Hepatocyte (in vitro differentiated cells): ENCODE measurements around the gene SRMS. TPM values are rescaled to one million over a fixed set of nuclear protein-coding genes. Genes with fewer than 3 reads are reported as not detected.

Source experiments
- DNase-seq: peaks from one replicate; pipeline ENCODE4 v3.0.0-alpha.2; 2016; ENCODE audit warnings: low spot score
- H2AFZ ChIP-seq: fragments of 200-600 bp; sonication (generic); 2 replicates; pipeline ENCODE4 v1.6.0; 2016; ENCODE audit warnings: antibody characterized with exemption, mild to moderate bottlenecking
- H3K27ac ChIP-seq: fragments of 200-600 bp; sonication (generic); 2 replicates; pipeline ENCODE4 v1.5.1; 2016; ENCODE audit warnings: mild to moderate bottlenecking
- H3K27me3 ChIP-seq: fragments of 200-600 bp; sonication (generic); 2 replicates; pipeline ENCODE4 v1.6.1; 2016
- H3K36me3 ChIP-seq: fragments of 200-600 bp; sonication (generic); replicated peaks from 2 replicates; pipeline ENCODE4 v1.5.1; 2016; ENCODE audit warnings: low read depth; ENCODE audit not compliant: insufficient read depth
- H3K4me1 ChIP-seq: fragments of 200-600 bp; sonication (generic); 2 replicates; pipeline ENCODE4 v1.5.1; 2016; ENCODE audit warnings: mild to moderate bottlenecking, moderate library complexity; ENCODE audit not compliant: insufficient read depth
- H3K4me2 ChIP-seq: fragments of 200-600 bp; sonication (generic); 2 replicates; pipeline ENCODE4 v1.6.0; 2016
- H3K4me3 ChIP-seq: fragments of 200-600 bp; sonication (generic); 2 replicates; pipeline ENCODE4 v1.5.1; 2016; ENCODE audit warnings: mild to moderate bottlenecking
- H3K79me2 ChIP-seq: fragments of 200-600 bp; sonication (generic); 2 replicates; pipeline ENCODE4 v1.6.0; 2017; ENCODE audit warnings: mild to moderate bottlenecking
- H3K9me2 ChIP-seq: fragments of 200-600 bp; sonication (generic); replicated peaks from 2 replicates; pipeline ENCODE4 v1.6.0; 2017; ENCODE audit warnings: mild to moderate bottlenecking; ENCODE audit not compliant: insufficient read depth
- H3K9me3 ChIP-seq: fragments of 200-600 bp; sonication (generic); 2 replicates; pipeline ENCODE4 v1.5.1; 2016; ENCODE audit warnings: low read depth, mild to moderate bottlenecking
- H4K20me1 ChIP-seq: fragments of 200-600 bp; sonication (generic); 2 replicates; pipeline ENCODE4 v1.6.0; 2016; ENCODE audit warnings: mild to moderate bottlenecking; ENCODE audit not compliant: insufficient read depth, poor library complexity, severe bottlenecking
- EZH2 ChIP-seq: fragments of 200-600 bp; sonication (generic); IDR thresholded peaks from 2 replicates; pipeline ENCODE4 v1.6.1; 2016; ENCODE audit warnings: antibody characterized with exemption, mild to moderate bottlenecking, borderline replicate concordance
- EZH2phosphoT487 ChIP-seq: fragments of 200-600 bp; sonication (generic); IDR thresholded peaks from one replicate; pipeline ENCODE4 v1.6.1; 2018; ENCODE audit warnings: antibody characterized with exemption, mild to moderate bottlenecking, low read depth, moderate library complexity; ENCODE audit not compliant: unreplicated experiment, severe bottlenecking
- WGBS: methylation state at CpG from one replicate; pipeline ENCODE4 v1.1.6; 2016; ENCODE audit warnings: low lambda C conversion rate; ENCODE audit errors: missing lambda C conversion rate; 5-methylcytosine and 5-hydroxymethylcytosine counted together
- polyA plus RNA-seq: library from polyadenylated mRNA; unstranded; fragments of >200 nt; fragmentation: Nextera tagmentation; extraction: Ambion mirVana; gene quantifications from 2 replicates; pipeline ENCODE4 v1.2.1, GENCODE V29; 2016
- total RNA-seq: library from RNA; depleted of rRNA; stranded (reverse); fragments of >200 nt; gene quantifications from 2 replicates; pipeline ENCODE4 v1.2.3, GENCODE V29; 2014
- TF ChIP-seq, protein P1 (sequence below): fragments of 200-600 bp; sonication (generic); IDR thresholded peaks from 2 replicates; pipeline ENCODE4 v1.5.1; 2016; ENCODE audit warnings: antibody characterized with exemption, mild to moderate bottlenecking; ENCODE audit not compliant: poor library complexity

The SRMS gene
- total and polyA plus RNA-seq, 2 experiments from 2014 or later: not detected

DNA sequence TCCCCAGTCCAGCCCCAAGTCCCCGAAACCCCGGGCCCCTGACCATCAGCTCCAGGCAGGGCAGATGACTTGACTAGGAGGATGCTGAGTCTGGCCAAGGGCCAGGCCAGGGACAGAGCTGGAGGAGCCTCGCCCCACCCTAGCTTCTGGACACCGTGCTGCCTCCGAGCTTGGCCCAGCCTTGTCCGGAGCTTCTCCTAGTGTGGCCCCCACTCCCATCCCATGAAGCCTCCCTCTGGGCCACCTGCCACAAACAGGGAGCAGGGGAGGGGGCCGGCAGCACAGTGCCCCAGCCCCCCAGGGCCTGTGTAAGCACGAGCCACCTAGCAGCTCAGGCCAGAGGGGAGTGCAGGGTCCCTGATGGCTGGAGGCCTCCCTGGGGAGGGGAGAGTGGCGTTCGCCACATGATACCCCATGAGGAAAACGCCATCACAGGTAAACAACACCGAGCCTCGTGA is 54.0 kb downstream of the SRMS start:
- 78% methylated on average over 13 of the region's 13 CpGs for WGBS

DNA sequence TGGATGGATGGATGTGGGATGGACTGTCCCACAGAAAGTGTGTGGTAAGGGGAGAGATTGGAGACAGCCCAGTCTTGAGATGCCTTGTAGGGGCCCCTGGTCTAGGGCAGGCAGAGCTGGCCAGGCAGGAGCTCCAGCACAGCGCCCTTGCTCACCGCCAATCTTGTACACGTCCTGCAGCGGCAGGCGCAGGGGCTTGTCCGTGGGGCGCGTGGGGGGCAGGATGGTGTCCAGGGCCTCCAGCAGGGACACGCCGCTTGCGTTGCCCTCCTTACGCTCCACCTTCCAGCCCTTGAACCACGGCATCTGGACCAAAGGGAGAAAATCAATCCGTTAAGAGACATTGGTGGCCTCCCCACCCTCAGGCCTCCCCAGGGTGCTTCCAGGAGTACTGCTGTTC is 54.6 kb downstream of the SRMS start:
- Histone ChIP-seq H4K20me1 (no peaks in the 10 kb centered on the region), H3K27ac (no peak overlapping the region), H3K4me2 (no peak overlapping the region), H3K36me3 (no peaks in the 10 kb centered on the region), H2AFZ (no peak overlapping the region), H3K79me2 (no peaks in the 10 kb centered on the region), H3K4me1 (peaks cover 1% of the 10 kb centered on the region), H3K9me3 (no peaks in the 10 kb centered on the region), H3K9me2 (no peaks in the 10 kb centered on the region), H3K4me3 (no peak overlapping the region), H3K27me3 (peaks cover 21% of the 10 kb centered on the region)
- over 99% methylated on average over 13 of the region's 14 CpGs for WGBS
- TF ChIP-seq EZH2: no peak
- TF ChIP-seq, protein P1, sequence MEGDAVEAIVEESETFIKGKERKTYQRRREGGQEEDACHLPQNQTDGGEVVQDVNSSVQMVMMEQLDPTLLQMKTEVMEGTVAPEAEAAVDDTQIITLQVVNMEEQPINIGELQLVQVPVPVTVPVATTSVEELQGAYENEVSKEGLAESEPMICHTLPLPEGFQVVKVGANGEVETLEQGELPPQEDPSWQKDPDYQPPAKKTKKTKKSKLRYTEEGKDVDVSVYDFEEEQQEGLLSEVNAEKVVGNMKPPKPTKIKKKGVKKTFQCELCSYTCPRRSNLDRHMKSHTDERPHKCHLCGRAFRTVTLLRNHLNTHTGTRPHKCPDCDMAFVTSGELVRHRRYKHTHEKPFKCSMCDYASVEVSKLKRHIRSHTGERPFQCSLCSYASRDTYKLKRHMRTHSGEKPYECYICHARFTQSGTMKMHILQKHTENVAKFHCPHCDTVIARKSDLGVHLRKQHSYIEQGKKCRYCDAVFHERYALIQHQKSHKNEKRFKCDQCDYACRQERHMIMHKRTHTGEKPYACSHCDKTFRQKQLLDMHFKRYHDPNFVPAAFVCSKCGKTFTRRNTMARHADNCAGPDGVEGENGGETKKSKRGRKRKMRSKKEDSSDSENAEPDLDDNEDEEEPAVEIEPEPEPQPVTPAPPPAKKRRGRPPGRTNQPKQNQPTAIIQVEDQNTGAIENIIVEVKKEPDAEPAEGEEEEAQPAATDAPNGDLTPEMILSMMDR: no peak
- TF ChIP-seq EZH2phosphoT487: no peak
- DNase-seq: no peak

More for the DNA sequence above, 54.0 kb downstream of the SRMS start:
- Histone ChIP-seq H2AFZ (no peak overlapping the region), H3K9me2 (no peaks in the 10 kb centered on the region), H3K79me2 (no peaks in the 10 kb centered on the region), H3K27me3 (peaks cover 21% of the 10 kb centered on the region), H3K4me3 (no peak overlapping the region), H4K20me1 (no peaks in the 10 kb centered on the region), H3K27ac (no peak overlapping the region), H3K36me3 (no peaks in the 10 kb centered on the region), H3K4me2 (no peak overlapping the region), H3K4me1 (peaks cover 7% of the 10 kb centered on the region), H3K9me3 (no peaks in the 10 kb centered on the region)
- TF ChIP-seq, protein P1: no peak
- no peak for TF ChIP-seq EZH2phosphoT487
- TF ChIP-seq EZH2: no peak
- no peak for DNase-seq

DNA sequence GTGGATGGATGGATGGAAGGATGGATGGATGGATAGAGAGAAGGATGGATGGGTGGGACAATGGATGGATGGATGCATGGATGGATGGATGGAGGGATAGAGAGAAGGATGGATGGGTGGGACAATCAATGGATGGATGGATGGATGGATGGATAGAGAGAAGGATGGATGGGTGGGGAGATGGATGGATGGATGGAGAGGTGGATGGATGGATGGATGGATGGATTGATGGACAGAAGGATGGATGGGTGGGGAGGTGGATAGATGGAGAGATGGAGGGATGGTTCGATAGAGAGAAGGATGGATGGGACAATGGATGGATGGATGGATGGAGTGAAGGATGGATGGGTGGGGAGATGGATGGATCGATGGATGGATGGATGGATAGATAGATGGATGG is 55.0 kb downstream of the SRMS start:
- DNase-seq: no peak
- H3K9me3 ChIP-seq: no peaks in the 10 kb centered on the region
- WGBS: 94% methylated on average over 2 of the region's 2 CpGs
- no peak overlapping the region for H3K4me3 ChIP-seq
- peaks cover 21% of the 10 kb centered on the region for H3K27me3 ChIP-seq
- H4K20me1 ChIP-seq: no peaks in the 10 kb centered on the region
- no peak overlapping the region for H3K27ac ChIP-seq
- H2AFZ ChIP-seq: no peak overlapping the region
- H3K4me1 ChIP-seq: no peaks in the 10 kb centered on the region
- no peaks in the 10 kb centered on the region for H3K36me3 ChIP-seq
- no peak overlapping the region for H3K4me2 ChIP-seq
- no peaks in the 10 kb centered on the region for H3K79me2 ChIP-seq
- no peaks in the 10 kb centered on the region for H3K9me2 ChIP-seq
- TF ChIP-seq, protein P1: no peak

DNA sequence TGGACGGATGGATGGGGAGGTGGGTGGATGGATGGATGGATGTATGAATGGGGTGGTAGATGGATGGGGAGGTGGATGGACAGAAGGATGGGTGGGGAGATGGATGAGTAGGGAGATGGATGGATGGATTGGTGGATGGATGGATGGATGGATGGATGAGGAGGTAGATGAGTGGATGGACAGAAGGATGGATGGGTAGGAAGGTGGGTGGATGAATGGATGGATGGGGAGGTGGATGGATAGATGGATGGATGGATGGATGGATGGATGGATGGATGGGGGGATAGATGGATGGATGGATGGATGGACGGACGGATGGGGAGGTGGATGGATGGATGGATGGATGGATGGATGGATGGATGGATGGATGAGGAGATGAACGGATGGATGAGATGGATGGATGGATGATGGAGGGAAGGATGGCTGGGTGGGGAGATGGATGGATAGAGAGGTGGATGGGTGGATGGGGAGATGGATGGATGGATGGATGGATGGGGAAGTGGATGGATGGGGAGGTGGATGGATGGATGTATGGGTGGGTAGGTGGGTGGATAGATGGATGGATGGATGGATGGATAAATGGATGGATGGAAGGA is 55.8 kb downstream of the SRMS start:
- no peaks in the 10 kb centered on the region for H3K4me1 ChIP-seq
- H3K36me3 ChIP-seq: no peaks in the 10 kb centered on the region
- TF ChIP-seq EZH2phosphoT487: no peak
- TF ChIP-seq, protein P1: no peak
- TF ChIP-seq EZH2: no peak
- no peaks in the 10 kb centered on the region for H3K9me3 ChIP-seq
- no peaks in the 10 kb centered on the region for H3K9me2 ChIP-seq
- 74% methylated on average over 2 of the region's 4 CpGs for WGBS
- H2AFZ ChIP-seq: no peak overlapping the region
- peaks cover 20% of the 10 kb centered on the region for H3K27me3 ChIP-seq
- H3K4me2 ChIP-seq: no peak overlapping the region
- DNase-seq: no peak
- no peak overlapping the region for H3K27ac ChIP-seq
- H3K79me2 ChIP-seq: no peaks in the 10 kb centered on the region
- H4K20me1 ChIP-seq: no peaks in the 10 kb centered on the region
- H3K4me3 ChIP-seq: no peak overlapping the region
